ENCODE measurements around the gene DBF4B.

DBF4B gene

DNA sequence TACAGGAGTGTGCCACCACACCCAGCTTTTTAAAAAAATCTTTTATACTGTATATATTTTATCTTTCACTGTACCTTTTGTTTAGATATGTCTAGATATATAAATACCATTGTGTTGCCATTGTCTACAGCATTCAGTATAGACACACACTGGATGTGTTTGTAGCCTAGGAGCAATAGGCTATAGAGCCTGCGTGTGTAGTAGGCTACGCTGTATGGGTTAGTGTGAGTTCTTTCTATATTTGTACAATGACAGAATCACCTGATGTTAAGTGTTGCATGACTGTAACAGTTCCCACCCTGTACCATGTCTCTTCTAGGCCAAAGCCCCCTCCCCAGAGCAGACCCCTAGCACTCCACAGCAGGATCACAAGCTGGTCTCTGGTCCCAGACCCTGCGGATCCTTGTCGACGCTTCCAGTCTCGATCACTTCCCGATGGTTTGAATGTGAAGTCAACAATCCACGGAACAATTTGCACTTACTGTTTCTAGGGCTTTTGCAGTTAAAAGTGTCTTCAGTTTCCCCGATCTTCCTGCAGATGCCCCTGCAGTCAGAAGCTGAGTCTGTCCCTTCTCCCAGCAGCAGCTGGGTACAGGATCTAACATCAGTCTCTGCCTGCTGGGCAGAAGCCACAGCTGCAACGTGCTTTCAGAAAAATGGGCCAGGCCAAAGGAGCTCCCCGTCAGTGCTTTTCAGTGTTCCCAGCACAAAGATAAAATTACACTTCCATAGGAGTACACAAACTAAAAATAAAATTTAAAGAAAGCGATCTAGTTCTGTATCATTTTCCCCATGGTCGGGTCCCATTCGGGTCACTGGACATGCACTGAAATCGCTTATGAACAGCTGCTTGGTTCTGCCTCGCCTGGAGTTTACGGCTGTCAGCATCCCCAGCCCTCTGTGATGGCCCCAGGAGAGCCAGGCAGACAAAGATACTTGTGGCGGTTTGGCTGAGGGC, 85.7 kb downstream of the DBF4B start:
- TF ChIP-seq EZH2phosphoT487 (IDR thresholded peaks at IDR 0.05; ENCODE audit: borderline replicate concordance, low read length) = no peak
- TF ChIP-seq, protein P1, sequence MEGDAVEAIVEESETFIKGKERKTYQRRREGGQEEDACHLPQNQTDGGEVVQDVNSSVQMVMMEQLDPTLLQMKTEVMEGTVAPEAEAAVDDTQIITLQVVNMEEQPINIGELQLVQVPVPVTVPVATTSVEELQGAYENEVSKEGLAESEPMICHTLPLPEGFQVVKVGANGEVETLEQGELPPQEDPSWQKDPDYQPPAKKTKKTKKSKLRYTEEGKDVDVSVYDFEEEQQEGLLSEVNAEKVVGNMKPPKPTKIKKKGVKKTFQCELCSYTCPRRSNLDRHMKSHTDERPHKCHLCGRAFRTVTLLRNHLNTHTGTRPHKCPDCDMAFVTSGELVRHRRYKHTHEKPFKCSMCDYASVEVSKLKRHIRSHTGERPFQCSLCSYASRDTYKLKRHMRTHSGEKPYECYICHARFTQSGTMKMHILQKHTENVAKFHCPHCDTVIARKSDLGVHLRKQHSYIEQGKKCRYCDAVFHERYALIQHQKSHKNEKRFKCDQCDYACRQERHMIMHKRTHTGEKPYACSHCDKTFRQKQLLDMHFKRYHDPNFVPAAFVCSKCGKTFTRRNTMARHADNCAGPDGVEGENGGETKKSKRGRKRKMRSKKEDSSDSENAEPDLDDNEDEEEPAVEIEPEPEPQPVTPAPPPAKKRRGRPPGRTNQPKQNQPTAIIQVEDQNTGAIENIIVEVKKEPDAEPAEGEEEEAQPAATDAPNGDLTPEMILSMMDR (IDR thresholded peaks at IDR 0.05; ENCODE audit: low read depth, low read length, poor library complexity, severe bottlenecking) = no peak
- peaks cover 11% of the 10 kb centered on the region for H3K36me3 ChIP-seq (ENCODE audit: control insufficient read depth, low read length)
- H3K4me1 ChIP-seq (ENCODE audit: control insufficient read depth, low read length) = no peaks in the 10 kb centered on the region
- H3K4me2 ChIP-seq (ENCODE audit: low read length) = no peak overlapping the region
- H3K27ac ChIP-seq (ENCODE audit: low read depth, low read length) = no peak overlapping the region
- 0 out of 2 replicates have a peak, but pooled peaks cover 5% of the 10 kb centered on the region for H3F3A ChIP-seq (ENCODE audit: control insufficient read depth, insufficient read depth)
- no peaks in the 10 kb centered on the region for H3K79me2 ChIP-seq (ENCODE audit: control insufficient read depth, low read length)
- no peaks in the 10 kb centered on the region for H3K9me2 ChIP-seq (replicated peaks; ENCODE audit: control insufficient read depth, low read length)
- no peak overlapping the region for H3K4me3 ChIP-seq (ENCODE audit: low read length)
- H3K27me3 ChIP-seq (ENCODE audit: control insufficient read depth, low read length) = no peaks in the 10 kb centered on the region
- H4K20me1 ChIP-seq (ENCODE audit: control insufficient read depth, insufficient read depth, low read depth, low read length) = 0 out of 2 replicates have a peak, but pooled peaks cover 4% of the 10 kb centered on the region
- H3K9me3 ChIP-seq (ENCODE audit: control insufficient read depth, insufficient read depth, low read length) = no peaks in the 10 kb centered on the region

DNA sequence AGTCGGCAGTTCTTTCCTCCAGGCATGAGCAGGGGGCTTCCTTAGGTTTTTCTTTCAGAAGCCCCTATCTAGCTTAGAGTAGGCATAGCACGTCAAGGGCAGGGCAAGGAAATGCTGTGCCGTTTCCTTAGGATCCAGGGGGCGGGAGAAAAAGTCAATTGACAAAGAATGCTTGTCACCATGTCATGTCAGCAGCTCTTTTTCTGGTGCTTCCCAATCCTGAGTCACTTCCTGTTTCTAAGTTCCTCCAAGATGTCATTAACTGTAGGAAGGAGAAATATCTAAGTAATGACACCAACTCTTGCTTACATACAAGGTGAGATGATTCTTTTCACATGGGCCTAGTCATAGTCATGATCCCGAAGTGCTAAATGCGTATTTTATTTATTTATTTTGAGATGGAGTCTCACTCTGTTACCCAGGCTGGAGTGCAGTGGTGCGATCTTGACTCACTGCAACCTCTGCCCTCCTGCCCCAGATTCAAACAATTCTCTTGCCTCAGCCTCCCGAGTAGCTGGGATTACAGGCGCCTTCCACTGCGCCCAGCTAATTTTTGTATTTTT, 86.5 kb downstream of the DBF4B start:
- Histone ChIP-seq H4K20me1 (ENCODE audit: control insufficient read depth, insufficient read depth, low read depth, low read length) (0 out of 2 replicates have a peak, but pooled peaks cover 4% of the 10 kb centered on the region), H3K4me2 (ENCODE audit: low read length) (no peak overlapping the region), H3K79me2 (ENCODE audit: control insufficient read depth, low read length) (no peaks in the 10 kb centered on the region), H3K36me3 (ENCODE audit: control insufficient read depth, low read length) (peaks cover 16% of the 10 kb centered on the region), H3K27me3 (ENCODE audit: control insufficient read depth, low read length) (no peaks in the 10 kb centered on the region), H3K4me3 (ENCODE audit: low read length) (no peak overlapping the region), H3K4me1 (ENCODE audit: control insufficient read depth, low read length) (no peaks in the 10 kb centered on the region), H3K27ac (ENCODE audit: low read depth, low read length) (no peak overlapping the region), H3K9me3 (ENCODE audit: control insufficient read depth, insufficient read depth, low read length) (no peaks in the 10 kb centered on the region), H3F3A (ENCODE audit: control insufficient read depth, insufficient read depth) (0 out of 2 replicates have a peak, but pooled peaks cover 5% of the 10 kb centered on the region), H3K9me2 (replicated peaks; ENCODE audit: control insufficient read depth, low read length) (no peaks in the 10 kb centered on the region)
- TF ChIP-seq, protein P1 (IDR thresholded peaks at IDR 0.05; ENCODE audit: low read depth, low read length, poor library complexity, severe bottlenecking) = no peak
- no peak for TF ChIP-seq EZH2phosphoT487 (IDR thresholded peaks at IDR 0.05; ENCODE audit: borderline replicate concordance, low read length)

DNA sequence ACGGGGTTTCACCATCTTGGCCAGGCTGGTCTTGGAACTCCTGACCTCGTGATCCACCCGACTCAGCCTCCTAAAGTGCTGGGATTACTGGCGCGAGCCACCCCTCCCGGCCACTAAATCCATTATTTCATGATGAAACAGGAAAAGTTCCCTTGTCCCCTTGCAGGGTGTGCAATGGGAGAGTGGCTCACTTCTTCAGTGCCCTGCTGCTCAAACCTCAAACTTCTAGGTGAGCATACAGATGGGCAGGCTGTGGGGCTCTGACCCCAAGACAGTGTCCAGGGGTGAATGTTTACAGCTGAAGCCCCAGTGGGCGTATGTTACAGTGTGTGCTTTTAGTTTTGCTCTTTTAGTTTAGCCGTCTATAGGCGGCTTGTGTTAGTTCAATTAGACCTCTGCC, 87.0 kb downstream of the DBF4B start:
- no peak overlapping the region for H3K27ac ChIP-seq (ENCODE audit: low read depth, low read length)
- H3K9me3 ChIP-seq (ENCODE audit: control insufficient read depth, insufficient read depth, low read length) = no peaks in the 10 kb centered on the region
- H3K9me2 ChIP-seq (replicated peaks; ENCODE audit: control insufficient read depth, low read length) = no peaks in the 10 kb centered on the region
- H3K36me3 ChIP-seq (ENCODE audit: control insufficient read depth, low read length) = peaks cover 18% of the 10 kb centered on the region
- no peaks in the 10 kb centered on the region for H3K27me3 ChIP-seq (ENCODE audit: control insufficient read depth, low read length)
- H3K79me2 ChIP-seq (ENCODE audit: control insufficient read depth, low read length) = no peaks in the 10 kb centered on the region
- H3K4me2 ChIP-seq (ENCODE audit: low read length) = no peak overlapping the region
- no peaks in the 10 kb centered on the region for H3K4me1 ChIP-seq (ENCODE audit: control insufficient read depth, low read length)
- no peak overlapping the region for H3K4me3 ChIP-seq (ENCODE audit: low read length)
- 0 out of 2 replicates have a peak, but pooled peaks cover 4% of the 10 kb centered on the region for H4K20me1 ChIP-seq (ENCODE audit: control insufficient read depth, insufficient read depth, low read depth, low read length)
- 0 out of 2 replicates have a peak, but pooled peaks cover 5% of the 10 kb centered on the region for H3F3A ChIP-seq (ENCODE audit: control insufficient read depth, insufficient read depth)
- TF ChIP-seq EZH2phosphoT487 (IDR thresholded peaks at IDR 0.05; ENCODE audit: borderline replicate concordance, low read length) = no peak
- TF ChIP-seq, protein P1 (IDR thresholded peaks at IDR 0.05; ENCODE audit: low read depth, low read length, poor library complexity, severe bottlenecking) = no peak

Data from DOHH2 (cell line).